Mucosa of descending colon (tissue), 3 donors: ENCODE measurements around the gene CCRL2. TPM values are rescaled to one million over a fixed set of nuclear protein-coding genes. Genes with fewer than 3 reads are reported as not detected.
"Not testable (repeated sequence)": the region's sequence is repeated elsewhere in the genome, so short reads cannot be mapped to it uniquely, and the experiment has no call there.

Experiments used
- ATAC-seq: fragments of 200-7000 bp; cut with Tn5 transposase; one replicate; pipeline ENCODE4 v1.9.1; 2020; ENCODE audit warnings: mild to moderate bottlenecking, moderate library complexity
- DNase-seq, 3 donors: peaks; one replicate each; pipeline ENCODE4 v3.0.0-alpha.2; 2020
- H3K36me3 ChIP-seq: fragments of 200-600 bp; one replicate; pipeline ENCODE4 v1.8.0; 2021; ENCODE audit warnings: low read depth, mild to moderate bottlenecking
- H3K4me1 ChIP-seq: fragments of 200-600 bp; one replicate; pipeline ENCODE4 v1.8.0; 2021; ENCODE audit warnings: low read depth, mild to moderate bottlenecking
- H3K4me3 ChIP-seq: fragments of 200-600 bp; one replicate; pipeline ENCODE4 v1.8.0; 2021; ENCODE audit warnings: mild to moderate bottlenecking
- H3K9me3 ChIP-seq: fragments of 200-600 bp; one replicate; pipeline ENCODE4 v1.8.0; 2021; ENCODE audit warnings: mild to moderate bottlenecking
- intact Hi-C, 2 donors: fragments of 100-400 bp; cut with DNase I in 1 of 2; cut with micrococcal nuclease in 1 of 2; formaldehyde crosslinking; loops; one replicate each; pipeline versions ENCODE4 v1.11.0 to v1.11.1; 2022; cut with DNase I, micrococcal nuclease
- total RNA-seq, 3 donors: library from RNA; stranded (reverse); fragmentation: NEBNext Ultra II Directional in 2 of 3; extraction: Animal tissue kit (Norgen Biotek cat#: 25700) in 2 of 3; gene quantifications; one replicate each; pipeline versions ENCODE4 v1.2.1 to v1.2.4, GENCODE V29; 2021 to 2023
- TF ChIP-seq, protein P1 (sequence below): fragments of 200-600 bp; IDR thresholded peaks from one replicate; pipeline ENCODE4 v1.8.0; 2022; ENCODE audit warnings: antibody characterized with exemption, mild to moderate bottlenecking
- donor health status: DM: no; HTN: no; CAD: no; lungs with moderate emphysema.
- donor health status: DM: no; HTN: no; CAD: no.
- donor health status: DM: no; HTN: yes; CAD: no.

The CCRL2 gene
- total RNA-seq, 3 donors from 2014 or later = 10.2 to 23.3 (median 15.7) TPM

GRCh38 chr3:46381625-46382024, 25.4 kb upstream of the CCRL2 start:
- peaks cover 22% of the 10 kb centered on the region for H3K4me1 ChIP-seq
- no peak overlapping the region for H3K4me3 ChIP-seq
- H3K9me3 ChIP-seq = no peaks in the 10 kb centered on the region
- no peaks in the 10 kb centered on the region for H3K36me3 ChIP-seq
- TF ChIP-seq, protein P1, sequence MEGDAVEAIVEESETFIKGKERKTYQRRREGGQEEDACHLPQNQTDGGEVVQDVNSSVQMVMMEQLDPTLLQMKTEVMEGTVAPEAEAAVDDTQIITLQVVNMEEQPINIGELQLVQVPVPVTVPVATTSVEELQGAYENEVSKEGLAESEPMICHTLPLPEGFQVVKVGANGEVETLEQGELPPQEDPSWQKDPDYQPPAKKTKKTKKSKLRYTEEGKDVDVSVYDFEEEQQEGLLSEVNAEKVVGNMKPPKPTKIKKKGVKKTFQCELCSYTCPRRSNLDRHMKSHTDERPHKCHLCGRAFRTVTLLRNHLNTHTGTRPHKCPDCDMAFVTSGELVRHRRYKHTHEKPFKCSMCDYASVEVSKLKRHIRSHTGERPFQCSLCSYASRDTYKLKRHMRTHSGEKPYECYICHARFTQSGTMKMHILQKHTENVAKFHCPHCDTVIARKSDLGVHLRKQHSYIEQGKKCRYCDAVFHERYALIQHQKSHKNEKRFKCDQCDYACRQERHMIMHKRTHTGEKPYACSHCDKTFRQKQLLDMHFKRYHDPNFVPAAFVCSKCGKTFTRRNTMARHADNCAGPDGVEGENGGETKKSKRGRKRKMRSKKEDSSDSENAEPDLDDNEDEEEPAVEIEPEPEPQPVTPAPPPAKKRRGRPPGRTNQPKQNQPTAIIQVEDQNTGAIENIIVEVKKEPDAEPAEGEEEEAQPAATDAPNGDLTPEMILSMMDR = no peak
- DNase-seq = no peak
- intact Hi-C loops = no loop called here
- ATAC-seq = no peak

- no peaks in the 10 kb centered on the region for H3K9me3 ChIP-seq
Measured at GRCh38 chr3:46383211-46383950, 23.7 kb upstream of the CCRL2 start.

DNA sequence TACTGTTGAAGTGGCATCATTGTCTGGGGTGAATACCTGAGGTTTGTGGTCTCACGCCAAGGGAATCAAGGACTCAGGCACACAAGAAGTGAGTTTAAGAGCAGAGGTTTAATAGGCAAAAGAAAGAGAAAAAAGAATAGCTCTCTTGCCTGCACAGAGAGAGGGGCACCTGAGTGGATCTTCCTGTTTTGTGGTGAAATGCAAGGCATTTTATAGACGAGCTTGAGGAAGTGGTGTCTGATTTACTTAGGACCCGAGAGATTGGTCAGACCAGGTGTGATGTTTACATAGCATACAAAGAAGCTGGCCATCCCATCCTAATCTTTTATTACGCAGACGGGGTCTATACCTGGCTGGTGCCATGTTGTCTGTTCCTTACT, 23.1 kb upstream of the CCRL2 start:
- TF ChIP-seq, protein P1 = no peak
- intact Hi-C loops = no loop called here
- peak; percentile 17 for ATAC-seq
- DNase-seq = no peak
- H3K9me3 ChIP-seq = no peaks in the 10 kb centered on the region
- no peak overlapping the region for H3K4me3 ChIP-seq
- H3K4me1 ChIP-seq = peaks cover 22% of the 10 kb centered on the region
- H3K36me3 ChIP-seq = no peaks in the 10 kb centered on the region

More at GRCh38 chr3:46383211-46383950, 23.7 kb upstream of the CCRL2 start:
- intact Hi-C loops = no loop called here
- Histone ChIP-seq H3K4me1 (peaks cover 22% of the 10 kb centered on the region), H3K36me3 (no peaks in the 10 kb centered on the region), H3K4me3 (no peak overlapping the region)
- DNase-seq (peak in 2 of 3 donors; percentile 78 to 90), ATAC-seq (peak; percentile 66)
- TF ChIP-seq, protein P1 = no peak

GRCh38 chr3:46386205-46386604, 20.9 kb upstream of the CCRL2 start:
- ATAC-seq (peak; percentile 87), DNase-seq (peak in 1 of 3 donors; percentile 42)
- H3K9me3 ChIP-seq = no peaks in the 10 kb centered on the region
- TF ChIP-seq, protein P1 = no peak
- H3K36me3 ChIP-seq = no peaks in the 10 kb centered on the region
- peaks cover 22% of the 10 kb centered on the region for H3K4me1 ChIP-seq
- no peak overlapping the region for H3K4me3 ChIP-seq
- intact Hi-C loops = no loop called here

GRCh38 chr3:46388847-46389246, 18.2 kb upstream of the CCRL2 start:
- intact Hi-C loops, DNase-seq, ATAC-seq, H3K4me1 ChIP-seq, H3K4me3 ChIP-seq, H3K36me3 ChIP-seq, H3K9me3 ChIP-seq: not testable (repeated sequence)

DNA sequence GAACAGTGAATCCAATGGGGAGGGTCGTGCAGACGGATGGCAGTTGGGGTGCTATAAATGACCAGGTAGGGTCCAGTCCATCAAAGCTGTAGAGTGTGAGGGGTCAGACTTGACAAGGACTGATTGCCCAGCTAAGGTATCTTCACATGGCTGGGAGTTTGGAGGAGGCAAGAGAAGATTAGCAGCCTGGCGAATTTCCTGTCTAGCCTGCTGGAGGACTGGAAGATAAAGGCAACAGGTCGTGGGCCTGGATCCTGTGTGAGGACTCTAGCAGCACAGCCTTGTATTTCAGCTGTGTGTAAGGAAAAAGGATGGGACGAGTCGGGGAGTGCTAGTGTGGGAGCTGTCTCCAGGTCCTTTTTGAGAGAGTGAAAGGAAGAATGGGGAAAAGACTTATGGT, 17.8 kb upstream of the CCRL2 start:
- intact Hi-C loops = no loop called here
- Histone ChIP-seq H3K4me1 (peaks cover 5% of the 10 kb centered on the region), H3K36me3 (no peaks in the 10 kb centered on the region), H3K4me3 (no peak overlapping the region), H3K9me3 (no peaks in the 10 kb centered on the region)
- ATAC-seq = no peak
- DNase-seq = no peak
- TF ChIP-seq, protein P1 = no peak

DNA sequence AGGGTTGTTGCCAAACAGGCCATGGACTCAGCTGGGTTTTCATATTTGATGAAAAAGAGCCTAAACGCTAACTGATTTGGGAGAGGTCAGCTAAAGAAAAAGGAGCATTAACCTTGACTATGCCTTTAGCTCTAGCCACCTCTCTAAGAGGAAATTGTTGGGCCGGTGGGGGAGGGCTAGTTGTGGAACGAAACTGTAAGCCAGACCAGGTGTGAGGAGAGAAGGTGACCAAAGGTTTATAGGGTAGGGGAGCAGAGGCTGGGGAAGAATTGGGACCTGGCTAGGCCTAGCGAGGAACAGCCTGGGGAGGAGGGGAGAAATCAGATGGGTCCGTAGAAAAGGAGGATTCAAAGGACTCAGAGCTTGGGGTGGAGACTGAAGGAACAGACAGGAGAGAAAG, 15.5 kb upstream of the CCRL2 start:
- DNase-seq, ATAC-seq, intact Hi-C loops, H3K9me3 ChIP-seq, H3K4me1 ChIP-seq, H3K4me3 ChIP-seq, H3K36me3 ChIP-seq: not testable (repeated sequence)
